Effector memory CD4-positive, alpha-beta T cell (primary cell): ENCODE measurements around the gene IDS.
"Not testable (repeated sequence)": the region's sequence is repeated elsewhere in the genome, so short reads cannot be mapped to it uniquely, and the experiment has no call there.

Experiments
- DNase-seq, 3 donors: peaks; one replicate each; pipeline ENCODE4 v3.0.0-alpha.2; 2020
- H3K27ac ChIP-seq: 2 replicates; pipeline ENCODE4 v1.7.0; 2013; ENCODE audit warnings: mild to moderate bottlenecking, low read length, moderate library complexity; ENCODE audit not compliant: insufficient read depth, poor library complexity, severe bottlenecking
- H3K27me3 ChIP-seq: replicated peaks from 2 replicates; pipeline ENCODE4 v1.7.0; 2013; ENCODE audit warnings: mild to moderate bottlenecking, low read length; ENCODE audit not compliant: insufficient read depth, control insufficient read depth, poor library complexity, severe bottlenecking
- H3K36me3 ChIP-seq: 2 replicates; pipeline ENCODE4 v1.7.0; 2013; ENCODE audit warnings: mild to moderate bottlenecking, low read length, moderate library complexity; ENCODE audit not compliant: control insufficient read depth, insufficient read depth
- H3K4me1 ChIP-seq: 2 replicates; pipeline ENCODE4 v1.7.0; 2013; ENCODE audit warnings: low read length, mild to moderate bottlenecking; ENCODE audit not compliant: control insufficient read depth, insufficient read depth, poor library complexity, severe bottlenecking
- H3K4me3 ChIP-seq: 2 replicates; pipeline ENCODE4 v1.7.0; 2013; ENCODE audit warnings: low read length, low read depth, mild to moderate bottlenecking; ENCODE audit not compliant: insufficient read depth, poor library complexity, severe bottlenecking
- H3K9me3 ChIP-seq: 2 replicates; pipeline ENCODE4 v1.7.0; 2013; ENCODE audit warnings: mild to moderate bottlenecking, low read length, moderate library complexity; ENCODE audit not compliant: control insufficient read depth

IDS gene

DNA sequence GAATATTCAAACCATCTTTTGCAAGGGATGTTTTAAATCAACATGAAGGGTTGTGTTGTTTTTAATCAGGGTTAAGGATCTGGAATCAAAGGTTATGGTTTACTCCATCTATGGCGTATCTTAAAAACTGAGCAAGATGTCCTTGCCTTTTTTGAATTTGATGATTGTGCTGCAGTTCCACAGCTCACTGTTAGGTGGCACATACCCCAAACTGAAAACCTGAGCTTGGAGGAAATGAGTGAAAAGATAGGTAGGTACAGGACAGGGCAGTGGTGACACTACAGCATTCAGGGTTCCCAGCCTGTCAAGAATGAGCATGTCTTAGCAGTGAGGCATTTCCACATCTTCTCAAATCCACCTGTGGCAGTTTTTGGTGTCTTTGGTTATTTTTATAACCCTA is 22.6 kb upstream of the IDS start:
- Histone ChIP-seq H3K4me3 (no peak overlapping the region), H3K27ac (peak overlapping the region; percentile 18)
- no peak for DNase-seq

DNA sequence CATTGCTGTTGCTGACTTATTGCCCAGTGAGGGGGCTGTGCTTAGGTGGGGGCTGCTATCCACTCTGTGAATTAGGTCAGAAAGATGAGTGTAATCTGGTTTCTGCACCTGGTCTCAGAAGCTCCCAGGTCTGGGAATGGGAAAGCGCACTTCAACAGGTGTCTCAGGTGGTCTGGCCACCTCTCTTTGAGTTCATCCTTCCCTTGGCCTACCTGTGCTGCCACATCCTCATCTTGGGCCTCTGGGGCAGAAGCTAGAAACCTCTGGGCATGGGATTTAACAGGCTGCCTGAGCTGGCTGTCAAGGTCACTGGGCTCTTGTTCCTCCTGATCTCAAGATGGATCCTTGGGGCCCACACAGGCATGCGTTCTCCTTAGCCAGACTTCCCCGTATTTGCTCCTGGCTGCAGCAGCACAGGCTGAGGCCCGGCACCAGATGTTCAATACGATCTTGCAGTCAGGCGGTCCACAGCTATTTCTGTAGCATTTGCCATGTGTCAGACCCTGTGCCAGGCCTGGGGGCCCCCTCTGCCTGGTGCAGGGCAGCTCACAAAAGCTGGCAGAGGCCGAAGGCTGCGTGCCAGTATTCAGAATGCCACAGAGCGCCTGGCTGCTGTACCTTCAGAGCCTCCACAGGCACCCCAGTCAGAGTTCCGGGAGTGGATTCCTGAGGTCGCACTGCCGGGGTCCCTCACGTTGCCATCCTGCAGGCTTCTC is 21.4 kb upstream of the IDS start:
- H3K27me3 ChIP-seq, H3K36me3 ChIP-seq, H3K9me3 ChIP-seq, H3K4me3 ChIP-seq, DNase-seq: not testable (repeated sequence)
- Histone ChIP-seq H3K27ac (peak overlapping the region; percentile 84), H3K4me1 (peaks cover 24% of the 10 kb centered on the region)

More for the DNA sequence above, 22.6 kb upstream of the IDS start:
- H3K36me3 ChIP-seq: no peaks in the 10 kb centered on the region
- H3K27me3 ChIP-seq: no peaks in the 10 kb centered on the region
- peaks cover 12% of the 10 kb centered on the region for H3K4me1 ChIP-seq
- no peaks in the 10 kb centered on the region for H3K9me3 ChIP-seq

DNA sequence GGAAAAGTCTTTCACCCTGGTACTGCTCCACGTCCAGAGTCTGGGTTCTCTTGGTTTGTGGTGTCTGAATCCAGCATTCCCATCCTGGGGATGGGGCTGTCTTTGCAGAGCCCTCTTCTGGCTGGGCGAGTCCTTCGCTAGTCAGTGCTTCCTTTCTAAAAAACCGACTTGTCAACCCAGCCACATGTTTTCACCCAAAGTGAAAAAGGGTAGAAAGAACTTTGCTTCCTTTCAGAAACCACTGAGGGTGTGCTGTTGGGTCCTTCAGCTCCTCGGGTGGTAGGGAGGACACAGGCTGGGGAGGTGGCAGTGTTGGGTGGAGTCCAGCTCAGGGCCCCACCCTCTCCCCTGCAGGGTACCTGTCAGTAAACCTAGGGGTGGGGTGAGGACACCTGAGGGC is 20.8 kb upstream of the IDS start:
- not testable (repeated sequence) for H3K4me3 ChIP-seq
- H3K27ac ChIP-seq: peak overlapping the region; percentile 84

DNA sequence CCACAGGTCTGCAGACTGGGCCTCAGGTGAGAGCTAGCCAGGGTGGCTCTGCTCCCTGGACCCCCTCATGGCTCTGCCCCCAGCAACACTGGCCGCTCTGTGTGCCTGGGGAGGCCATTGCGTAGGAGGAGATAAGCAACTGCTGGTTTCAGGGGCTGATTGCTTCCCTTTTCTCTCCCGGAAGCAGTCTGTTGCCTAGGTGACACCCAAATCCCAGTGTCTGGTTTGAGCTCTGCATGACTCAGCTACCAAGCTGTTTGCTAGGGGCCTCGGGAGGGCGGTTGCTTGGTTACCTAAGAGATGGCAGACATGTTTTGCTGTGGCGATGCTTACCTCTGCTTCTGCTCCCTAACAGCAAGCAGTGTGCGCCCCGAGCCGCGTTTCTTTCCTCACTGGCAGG is 20.3 kb upstream of the IDS start:
- H3K4me1 ChIP-seq: peaks cover 27% of the 10 kb centered on the region
- peak; percentile 69 to 72 (median 70) for DNase-seq
- not testable (repeated sequence) for H3K36me3 ChIP-seq, H3K9me3 ChIP-seq, H3K27me3 ChIP-seq, H3K4me3 ChIP-seq
- H3K27ac ChIP-seq: peak overlapping the region; percentile 84

More for the DNA sequence above, 20.8 kb upstream of the IDS start:
- H3K9me3 ChIP-seq, H3K27me3 ChIP-seq, H3K36me3 ChIP-seq, DNase-seq: not testable (repeated sequence)
- H3K4me1 ChIP-seq: peaks cover 27% of the 10 kb centered on the region

DNA sequence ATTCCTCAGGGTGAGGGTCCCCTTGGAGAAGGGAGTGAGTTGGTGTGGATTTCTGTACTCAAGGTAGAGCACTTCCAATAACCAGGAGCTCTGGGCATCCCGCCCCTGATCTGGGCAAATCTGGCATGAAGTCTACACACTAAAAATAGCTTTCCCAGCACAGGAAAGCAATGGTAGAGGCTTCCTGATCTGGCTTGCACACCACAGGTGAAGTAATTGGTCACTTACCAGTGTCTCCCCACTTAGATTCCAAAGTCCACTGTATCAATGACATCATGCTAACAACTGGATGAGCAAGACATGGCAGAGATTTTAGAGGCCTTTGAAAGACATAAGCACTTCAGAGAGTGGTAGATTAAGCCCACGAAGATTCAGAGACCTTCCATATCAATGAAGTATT is 17.8 kb upstream of the IDS start:
- H3K27ac ChIP-seq: no peak overlapping the region
- DNase-seq: no peak
- H3K27me3 ChIP-seq: no peaks in the 10 kb centered on the region
- H3K4me1 ChIP-seq: peaks cover 27% of the 10 kb centered on the region
- H3K36me3 ChIP-seq: no peaks in the 10 kb centered on the region
- H3K9me3 ChIP-seq: no peaks in the 10 kb centered on the region
- no peak overlapping the region for H3K4me3 ChIP-seq

DNA sequence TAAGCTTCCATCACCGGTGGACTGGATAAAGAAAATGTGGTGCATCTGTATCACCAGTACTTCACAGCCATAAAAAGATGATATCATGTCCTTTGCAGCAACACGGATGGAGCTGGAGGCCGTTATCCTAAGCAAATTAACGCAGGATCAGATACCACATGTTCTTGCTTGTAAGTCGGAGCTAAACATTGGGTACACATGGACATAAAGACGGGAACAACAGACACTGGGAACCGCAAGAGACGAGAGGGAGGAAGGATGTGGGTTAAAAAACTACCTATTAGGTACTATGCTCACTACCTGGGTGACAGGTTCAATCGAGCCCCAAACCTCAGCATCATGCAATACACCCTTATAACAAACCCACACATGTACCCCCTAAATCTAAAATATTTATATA is 16.3 kb upstream of the IDS start:
- H3K4me1 ChIP-seq: peaks cover 26% of the 10 kb centered on the region

DNA sequence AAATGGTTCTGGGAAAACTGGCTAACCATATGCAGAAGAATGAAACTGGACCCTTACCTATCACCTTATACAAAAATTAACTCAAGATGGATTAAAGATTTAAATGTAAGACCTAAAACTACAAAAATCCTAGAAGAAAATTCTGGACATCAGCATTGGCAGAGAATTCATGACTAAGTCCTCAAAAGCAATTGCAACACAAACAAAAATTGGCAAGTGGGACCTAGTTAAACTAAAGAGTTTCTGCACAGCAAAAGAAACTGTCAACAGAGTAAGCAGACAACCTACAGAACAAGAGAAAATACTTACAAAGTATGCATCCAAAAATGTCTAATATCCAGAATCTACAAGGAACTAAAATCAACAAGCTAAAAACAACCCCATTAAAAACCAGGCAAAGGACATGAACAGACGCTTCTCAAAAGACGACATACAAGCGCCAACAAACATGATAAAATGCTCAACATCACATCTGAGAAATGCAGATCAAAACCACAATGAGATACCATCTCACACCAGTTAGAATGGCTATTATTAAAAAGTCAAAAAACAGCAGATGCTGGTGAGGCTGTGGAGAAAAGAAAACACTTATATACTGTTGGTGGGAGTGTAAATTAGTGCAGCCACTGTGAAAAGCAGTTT is 15.7 kb upstream of the IDS start:
- H3K4me1 ChIP-seq: peaks cover 21% of the 10 kb centered on the region
- H3K27me3 ChIP-seq, H3K4me3 ChIP-seq, H3K36me3 ChIP-seq, H3K9me3 ChIP-seq, DNase-seq, H3K27ac ChIP-seq: not testable (repeated sequence)

More for the DNA sequence above, 16.3 kb upstream of the IDS start:
- H3K27ac ChIP-seq: peak overlapping the region; percentile 45
- no peaks in the 10 kb centered on the region for H3K9me3 ChIP-seq
- H3K36me3 ChIP-seq: no peaks in the 10 kb centered on the region
- H3K4me3 ChIP-seq: no peak overlapping the region
- H3K27me3 ChIP-seq: no peaks in the 10 kb centered on the region
- DNase-seq: peak in 1 of 3 donors; percentile 33

DNA sequence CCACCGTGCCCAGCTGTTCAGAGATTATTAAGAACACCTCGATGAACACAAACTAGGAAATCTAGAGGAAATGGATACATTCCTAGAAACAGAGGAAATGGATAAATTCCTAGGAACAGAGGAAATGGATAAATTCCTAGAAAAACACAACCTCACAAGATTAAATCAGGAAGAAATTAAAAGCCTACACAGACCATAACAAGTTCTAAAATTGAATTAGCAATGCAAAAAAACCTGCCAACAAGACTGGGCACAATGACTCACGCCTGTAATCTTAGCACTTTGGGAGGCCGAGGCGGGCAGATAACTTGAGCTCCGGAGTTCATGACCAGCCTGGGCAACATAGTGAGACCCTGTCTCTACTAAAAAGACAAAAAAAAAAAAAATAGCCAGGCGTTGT is 13.1 kb upstream of the IDS start:
- Histone ChIP-seq H3K36me3 (no peaks in the 10 kb centered on the region), H3K9me3 (no peaks in the 10 kb centered on the region), H3K4me3 (no peak overlapping the region), H3K27me3 (no peaks in the 10 kb centered on the region), H3K27ac (no peak overlapping the region), H3K4me1 (peaks cover 20% of the 10 kb centered on the region)
- no peak for DNase-seq

DNA sequence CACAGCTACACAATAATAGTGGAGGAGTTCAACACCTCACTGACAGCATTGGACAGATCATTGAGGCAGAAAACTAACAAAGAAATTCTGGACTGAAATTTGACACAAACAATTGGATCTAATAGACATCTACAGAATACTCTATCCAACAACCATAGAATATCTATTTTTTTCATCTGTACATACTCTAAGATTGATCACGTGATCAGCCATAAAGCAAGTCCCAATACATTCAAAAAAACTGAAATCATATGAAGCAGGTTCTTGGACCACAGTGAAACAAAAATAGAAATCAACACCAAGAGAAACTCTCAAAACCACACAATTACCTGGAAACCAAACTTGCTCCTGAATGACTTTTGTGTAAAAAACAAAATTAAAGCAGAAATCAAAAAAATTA is 12.2 kb upstream of the IDS start:
- no peaks in the 10 kb centered on the region for H3K9me3 ChIP-seq
- H3K36me3 ChIP-seq: no peaks in the 10 kb centered on the region
- no peaks in the 10 kb centered on the region for H3K27me3 ChIP-seq
- H3K27ac ChIP-seq: no peak overlapping the region
- peaks cover 11% of the 10 kb centered on the region for H3K4me1 ChIP-seq
- DNase-seq: no peak
- H3K4me3 ChIP-seq: no peak overlapping the region

DNA sequence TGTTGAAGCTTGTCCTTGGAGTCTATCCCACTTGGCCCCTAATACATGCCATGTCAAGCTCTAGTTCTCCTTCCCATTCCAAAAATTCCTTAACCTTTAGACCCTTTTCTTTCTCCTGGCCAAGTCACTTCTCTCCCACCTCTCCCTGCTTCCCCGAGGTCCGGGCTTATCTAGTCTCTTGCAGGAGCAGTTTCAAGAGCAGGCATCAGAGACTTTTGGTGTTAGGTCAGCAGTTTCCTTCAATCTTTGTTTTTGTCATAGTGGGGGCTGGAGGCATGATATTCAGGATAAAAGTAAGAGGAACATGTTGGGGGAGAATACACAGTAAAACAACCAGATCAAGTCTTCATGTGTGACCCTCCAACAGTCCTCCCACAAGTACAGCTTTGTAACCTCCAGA is 11.5 kb upstream of the IDS start:
- Histone ChIP-seq H3K4me3 (no peak overlapping the region), H3K27ac (no peak overlapping the region), H3K4me1 (peaks cover 4% of the 10 kb centered on the region), H3K36me3 (no peaks in the 10 kb centered on the region), H3K27me3 (no peaks in the 10 kb centered on the region), H3K9me3 (no peaks in the 10 kb centered on the region)
- DNase-seq: no peak
